Measurements from ENCODE around the gene BTN1A1.
"Not testable (repeated sequence)": the region's sequence is repeated elsewhere in the genome, so short reads cannot be mapped to it uniquely, and the experiment has no call there.

Gene BTN1A1

GRCh38 chr6:26532699-26533531 lies 32.8 kb downstream of the BTN1A1 start:
- Mint-ChIP-seq H3K9me3 (no peaks in the 10 kb centered on the region), H3K27ac (peak overlapping the region; percentile 95), H3K4me3 (peak overlapping the region; percentile 87), H3K4me1 (ENCODE audit: low read depth) (peaks cover 58% of the 10 kb centered on the region), H3K36me3 (ENCODE audit: low read depth) (peaks cover 11% of the 10 kb centered on the region), H3K27me3 (no peaks in the 10 kb centered on the region)
- peak; percentile 92 for DNase-seq

- Mint-ChIP-seq H3K27me3 (no peaks in the 10 kb centered on the region), H3K4me3 (peak overlapping the region; percentile 87), H3K27ac (peak overlapping the region; percentile 95), H3K36me3 (ENCODE audit: low read depth) (peaks cover 17% of the 10 kb centered on the region), H3K4me1 (ENCODE audit: low read depth) (peaks cover 55% of the 10 kb centered on the region), H3K9me3 (no peaks in the 10 kb centered on the region)
- DNase-seq = no peak
Observed at GRCh38 chr6:26533532-26533931, 33.4 kb downstream of the BTN1A1 start.

GRCh38 chr6:26534681-26535465 lies 34.8 kb downstream of the BTN1A1 start:
- Mint-ChIP-seq H3K27me3 (no peaks in the 10 kb centered on the region), H3K4me1 (ENCODE audit: low read depth) (peaks cover 60% of the 10 kb centered on the region), H3K4me3 (no peak overlapping the region), H3K27ac (peak overlapping the region; percentile 55), H3K9me3 (no peaks in the 10 kb centered on the region), H3K36me3 (ENCODE audit: low read depth) (peaks cover 28% of the 10 kb centered on the region)
- no peak for DNase-seq

GRCh38 chr6:26536571-26537159 lies 36.6 kb downstream of the BTN1A1 start:
- Mint-ChIP-seq H3K36me3 (ENCODE audit: low read depth) (peaks cover 44% of the 10 kb centered on the region), H3K4me3 (peak overlapping the region; percentile 89), H3K27ac (peak overlapping the region; percentile 98), H3K4me1 (ENCODE audit: low read depth) (peaks cover 70% of the 10 kb centered on the region), H3K27me3 (no peaks in the 10 kb centered on the region), H3K9me3 (no peaks in the 10 kb centered on the region)
- peak; percentile 55 for DNase-seq

GRCh38 chr6:26537160-26537845 lies 37.2 kb downstream of the BTN1A1 start:
- Mint-ChIP-seq H3K27ac (peak overlapping the region; percentile 98), H3K27me3 (no peaks in the 10 kb centered on the region), H3K4me3 (peak overlapping the region; percentile 89), H3K36me3 (ENCODE audit: low read depth) (peaks cover 49% of the 10 kb centered on the region), H3K4me1 (ENCODE audit: low read depth) (peaks cover 67% of the 10 kb centered on the region), H3K9me3 (no peaks in the 10 kb centered on the region)
- DNase-seq = peak; percentile 92

DNA sequence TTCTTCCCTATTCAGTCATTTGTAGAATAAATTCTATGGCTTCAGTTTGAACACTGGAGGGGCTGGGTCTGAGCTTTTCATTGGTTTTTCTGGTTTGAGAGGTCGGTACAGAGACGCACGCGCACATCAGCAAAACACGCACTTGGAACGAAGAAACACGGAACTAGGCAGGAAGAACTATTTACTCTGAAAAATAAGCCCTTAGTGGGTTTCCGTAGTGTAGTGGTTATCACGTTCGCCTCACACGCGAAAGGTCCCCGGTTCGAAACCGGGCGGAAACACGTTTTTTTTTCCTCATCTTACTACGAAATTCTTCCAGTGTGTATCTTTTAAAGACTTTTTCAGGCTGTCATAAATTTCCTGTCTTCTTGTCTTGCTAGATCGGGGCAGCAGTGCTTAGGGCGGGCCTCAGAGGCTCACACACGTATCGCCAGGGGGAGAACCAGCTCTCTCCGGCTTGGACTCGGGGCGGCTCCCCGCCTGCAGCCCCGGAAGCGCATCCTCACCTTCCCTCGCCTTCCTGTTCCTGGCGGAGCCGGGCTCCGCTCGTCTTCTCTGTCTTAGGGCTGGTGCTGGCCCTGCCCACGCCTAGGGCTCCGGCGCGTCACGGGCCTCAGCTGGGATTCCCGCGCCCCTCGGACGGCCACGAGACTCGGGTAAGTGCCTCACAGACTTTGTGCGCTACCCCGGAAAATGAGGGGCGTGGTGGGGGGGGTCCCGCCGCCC lies 37.9 kb downstream of the BTN1A1 start, which contains the start of gene HMGN4:
Gene HMGN4 (plus strand): TSS at position 521 of the 726 bp plus-strand sequence. CDS start 6,841 bp downstream, outside the sequence.
- H3K27ac Mint-ChIP-seq = peak within 1 kb of the TSS; percentile 98
- H3K4me1 Mint-ChIP-seq (ENCODE audit: low read depth) = peaks cover 66% of the 10 kb centered on the region
- no peaks in the 10 kb centered on the region for H3K27me3 Mint-ChIP-seq
- peak; percentile 89 for DNase-seq
- peak within 1 kb of the TSS; percentile 89 for H3K4me3 Mint-ChIP-seq
- H3K9me3 Mint-ChIP-seq = no peaks in the 10 kb centered on the region
- H3K36me3 Mint-ChIP-seq (ENCODE audit: low read depth) = peaks cover 54% of the 10 kb centered on the region

GRCh38 chr6:26538572-26538902 lies 38.4 kb downstream of the BTN1A1 start:
- Mint-ChIP-seq H3K9me3 (no peaks in the 10 kb centered on the region), H3K4me1 (ENCODE audit: low read depth) (peaks cover 64% of the 10 kb centered on the region), H3K4me3 (peak overlapping the region; percentile 89), H3K27me3 (no peaks in the 10 kb centered on the region), H3K27ac (peak overlapping the region; percentile 98), H3K36me3 (ENCODE audit: low read depth) (peaks cover 55% of the 10 kb centered on the region)
- DNase-seq = no peak

GRCh38 chr6:26539071-26539615 lies 39.0 kb downstream of the BTN1A1 start:
- H3K4me3 Mint-ChIP-seq = peak overlapping the region; percentile 89
- no peaks in the 10 kb centered on the region for H3K9me3 Mint-ChIP-seq
- no peak for DNase-seq
- H3K4me1 Mint-ChIP-seq (ENCODE audit: low read depth) = peaks cover 63% of the 10 kb centered on the region
- H3K27ac Mint-ChIP-seq = peak overlapping the region; percentile 98
- H3K36me3 Mint-ChIP-seq (ENCODE audit: low read depth) = peaks cover 61% of the 10 kb centered on the region
- H3K27me3 Mint-ChIP-seq = no peaks in the 10 kb centered on the region

- Mint-ChIP-seq H3K4me1 (ENCODE audit: low read depth) (peaks cover 57% of the 10 kb centered on the region), H3K27ac (peak overlapping the region; percentile 63), H3K9me3 (no peaks in the 10 kb centered on the region), H3K36me3 (ENCODE audit: low read depth) (peaks cover 85% of the 10 kb centered on the region), H3K4me3 (no peak overlapping the region), H3K27me3 (no peaks in the 10 kb centered on the region)
- no peak for DNase-seq
Observed at GRCh38 chr6:26541579-26541978, 41.5 kb downstream of the BTN1A1 start.

GRCh38 chr6:26543953-26544352 lies 43.9 kb downstream of the BTN1A1 start:
- peaks cover 43% of the 10 kb centered on the region for H3K4me1 Mint-ChIP-seq (ENCODE audit: low read depth)
- no peaks in the 10 kb centered on the region for H3K27me3 Mint-ChIP-seq
- peak overlapping the region; percentile 35 for H3K27ac Mint-ChIP-seq
- H3K36me3 Mint-ChIP-seq (ENCODE audit: low read depth) = peaks cover 73% of the 10 kb centered on the region
- H3K9me3 Mint-ChIP-seq = no peaks in the 10 kb centered on the region
- no peak overlapping the region for H3K4me3 Mint-ChIP-seq
- DNase-seq = no peak

DNA sequence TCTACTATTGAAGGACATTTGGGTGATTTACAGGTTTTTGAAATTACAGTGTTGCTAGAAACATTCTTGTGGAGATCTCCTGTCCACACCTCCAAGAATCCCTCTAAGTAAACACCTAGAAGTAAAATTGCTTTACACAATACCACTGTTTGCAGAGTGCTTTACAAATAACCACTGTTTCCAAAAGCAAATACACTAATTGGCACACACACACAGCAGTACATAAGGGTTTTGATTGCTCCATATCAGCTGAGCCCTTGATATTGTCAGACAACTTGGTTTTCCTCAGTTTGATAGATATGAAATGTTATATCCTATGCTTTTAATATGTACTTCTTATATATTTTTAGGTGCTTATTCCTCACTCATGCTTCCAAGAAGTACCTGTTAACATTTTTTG lies 44.4 kb downstream of the BTN1A1 start:
- no peaks in the 10 kb centered on the region for H3K27me3 Mint-ChIP-seq
- H3K9me3 Mint-ChIP-seq = no peaks in the 10 kb centered on the region
- peaks cover 69% of the 10 kb centered on the region for H3K36me3 Mint-ChIP-seq (ENCODE audit: low read depth)
- no peak overlapping the region for H3K4me3 Mint-ChIP-seq
- DNase-seq = no peak
- H3K27ac Mint-ChIP-seq = no peak overlapping the region
- peaks cover 39% of the 10 kb centered on the region for H3K4me1 Mint-ChIP-seq (ENCODE audit: low read depth)

DNA sequence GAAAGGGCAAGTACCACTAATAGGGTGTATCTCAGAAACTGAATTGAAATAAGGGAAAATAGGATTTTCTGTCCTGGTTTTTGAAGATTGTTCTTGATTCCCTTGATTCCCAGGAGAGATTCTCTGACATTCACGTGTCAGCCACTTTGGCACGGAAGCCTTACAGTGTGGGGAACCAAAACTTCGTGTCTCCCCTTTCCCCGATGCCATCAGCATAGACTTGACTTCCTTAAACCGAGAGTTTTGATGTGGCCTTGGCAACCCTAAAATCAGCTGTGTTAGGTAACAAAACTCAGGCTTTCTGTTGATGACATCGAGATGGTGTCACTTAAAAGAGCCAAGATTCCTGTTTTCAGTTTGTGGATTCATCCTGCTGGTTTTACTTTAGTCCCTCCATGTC lies 45.5 kb downstream of the BTN1A1 start:
- Mint-ChIP-seq H3K4me1 (ENCODE audit: low read depth) (peaks cover 40% of the 10 kb centered on the region), H3K27ac (peak overlapping the region; percentile 11), H3K36me3 (ENCODE audit: low read depth) (peaks cover 64% of the 10 kb centered on the region), H3K9me3 (no peaks in the 10 kb centered on the region), H3K4me3 (no peak overlapping the region), H3K27me3 (no peaks in the 10 kb centered on the region)
- DNase-seq = no peak

DNA sequence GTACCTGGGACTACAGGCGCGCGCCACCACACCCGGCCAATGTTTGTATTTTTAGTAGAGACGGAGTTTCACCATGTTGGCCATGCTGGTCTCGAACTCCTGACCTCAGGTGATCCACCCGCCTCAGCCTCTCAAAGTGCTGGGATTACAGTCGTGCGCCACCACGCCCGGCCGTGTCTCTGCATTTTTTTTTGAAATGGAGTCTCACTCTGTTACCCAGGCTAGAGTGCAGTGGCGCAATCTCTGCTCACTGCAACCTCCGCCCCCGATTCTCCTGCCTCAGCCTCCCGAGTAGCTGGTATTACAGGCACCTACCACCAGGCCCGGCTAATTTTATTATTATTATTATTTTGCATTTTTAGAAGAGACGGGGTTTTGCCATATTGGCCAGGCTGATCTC lies 47.3 kb downstream of the BTN1A1 start:
- not testable (repeated sequence) for H3K27me3 Mint-ChIP-seq, H3K27ac Mint-ChIP-seq, H3K4me3 Mint-ChIP-seq, H3K9me3 Mint-ChIP-seq, DNase-seq
- Mint-ChIP-seq H3K36me3 (ENCODE audit: low read depth) (peaks cover 50% of the 10 kb centered on the region), H3K4me1 (ENCODE audit: low read depth) (peaks cover 34% of the 10 kb centered on the region)

All from activated T-cell treated with anti-CD3 and anti-CD28 coated beads, Interleukin-2, amount 50 U/mL, for 24 hours (primary cell).